GM18517 (cell line): Measurements from ENCODE around the gene SYNGR4.
A peak's percentile ranks its signal among the peaks of the same experiment; 100 is the strongest.

Experiments
- ATAC-seq: cut with Tn5 transposase; IDR thresholded peaks from one replicate; pipeline ENCODE4 v1.9.1; 2021; ENCODE audit warnings: mild to moderate bottlenecking, moderate library complexity; ENCODE audit not compliant: unreplicated experiment

Gene SYNGR4

DNA sequence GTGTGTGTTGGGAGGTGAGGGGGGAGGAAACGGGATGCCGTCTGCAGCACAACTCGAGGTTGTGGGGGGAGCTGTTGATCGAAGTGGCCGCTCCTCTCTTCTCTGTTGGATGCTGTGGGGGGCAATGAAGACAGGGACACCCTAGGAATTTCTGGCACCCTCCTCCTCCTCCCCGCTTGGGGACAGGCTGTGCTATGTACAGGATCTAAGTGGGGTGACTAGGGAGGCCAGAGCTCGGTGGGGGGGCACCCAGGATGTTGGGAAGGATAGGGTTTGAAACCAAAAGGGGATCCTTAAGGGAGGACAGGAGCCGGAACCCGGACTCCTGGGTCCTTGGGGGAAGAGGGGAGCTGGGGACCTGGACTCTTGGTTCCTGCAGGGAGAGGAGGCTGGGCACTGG lies 31.3 kb downstream of the SYNGR4 start:
- ATAC-seq: no peak

DNA sequence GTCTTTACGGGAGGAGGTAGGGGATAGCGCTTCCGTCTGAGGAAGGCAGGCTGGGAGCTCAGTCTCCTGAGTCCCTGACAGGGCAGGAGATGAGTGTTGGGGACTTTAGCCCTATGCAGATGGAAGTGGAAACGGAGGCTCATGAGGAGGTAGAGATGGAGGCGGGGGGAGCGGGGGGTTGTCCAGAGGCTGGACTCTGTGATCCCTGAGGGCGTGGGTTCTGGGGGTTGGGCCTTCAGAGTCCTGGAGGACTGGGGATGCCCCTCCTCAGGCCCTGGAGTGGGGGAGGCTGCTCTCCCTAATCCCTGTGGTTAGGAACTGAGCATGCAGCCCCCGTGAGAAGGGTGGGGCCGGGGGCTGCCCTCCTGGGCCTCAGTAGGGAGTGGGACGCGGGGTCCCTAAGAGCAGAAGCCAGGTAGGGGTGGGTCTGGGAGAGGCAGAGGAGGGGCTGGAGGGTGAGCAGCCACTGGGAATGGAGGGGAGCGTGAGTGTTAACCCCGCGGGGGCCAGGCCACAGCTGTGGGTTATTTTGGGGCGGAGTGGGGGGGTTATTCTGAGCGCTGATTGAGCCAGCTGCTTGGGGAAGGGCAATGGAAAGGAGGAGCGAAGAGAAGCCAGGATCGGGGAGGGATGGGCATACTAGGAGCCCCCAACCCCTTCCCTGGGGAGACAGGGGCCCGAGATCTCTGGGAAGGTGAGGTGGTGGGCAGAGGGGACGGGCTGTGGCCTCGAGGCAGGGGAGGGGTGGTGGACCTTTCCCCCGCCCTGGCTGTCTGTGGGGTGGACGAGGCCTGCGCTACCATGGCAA lies 32.1 kb downstream of the SYNGR4 start:
- ATAC-seq: no peak

DNA sequence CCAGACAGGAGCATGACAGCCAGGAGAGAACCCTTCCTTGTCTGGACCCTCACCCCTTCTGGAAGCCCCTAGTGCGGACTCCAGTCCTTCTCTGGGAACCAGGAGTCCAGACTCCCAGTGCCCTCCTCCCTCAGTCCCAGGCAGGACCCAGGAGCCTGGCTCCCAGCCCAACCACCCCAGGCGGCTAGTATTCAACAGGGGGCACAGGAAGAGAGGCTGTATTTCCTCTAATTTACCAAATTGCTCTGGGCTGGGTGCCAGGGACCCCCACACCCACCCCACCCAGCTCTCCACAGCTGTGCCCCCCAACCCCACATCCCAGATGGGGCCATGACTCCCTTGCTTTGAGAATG lies 32.6 kb downstream of the SYNGR4 start:
- no peak for ATAC-seq

DNA sequence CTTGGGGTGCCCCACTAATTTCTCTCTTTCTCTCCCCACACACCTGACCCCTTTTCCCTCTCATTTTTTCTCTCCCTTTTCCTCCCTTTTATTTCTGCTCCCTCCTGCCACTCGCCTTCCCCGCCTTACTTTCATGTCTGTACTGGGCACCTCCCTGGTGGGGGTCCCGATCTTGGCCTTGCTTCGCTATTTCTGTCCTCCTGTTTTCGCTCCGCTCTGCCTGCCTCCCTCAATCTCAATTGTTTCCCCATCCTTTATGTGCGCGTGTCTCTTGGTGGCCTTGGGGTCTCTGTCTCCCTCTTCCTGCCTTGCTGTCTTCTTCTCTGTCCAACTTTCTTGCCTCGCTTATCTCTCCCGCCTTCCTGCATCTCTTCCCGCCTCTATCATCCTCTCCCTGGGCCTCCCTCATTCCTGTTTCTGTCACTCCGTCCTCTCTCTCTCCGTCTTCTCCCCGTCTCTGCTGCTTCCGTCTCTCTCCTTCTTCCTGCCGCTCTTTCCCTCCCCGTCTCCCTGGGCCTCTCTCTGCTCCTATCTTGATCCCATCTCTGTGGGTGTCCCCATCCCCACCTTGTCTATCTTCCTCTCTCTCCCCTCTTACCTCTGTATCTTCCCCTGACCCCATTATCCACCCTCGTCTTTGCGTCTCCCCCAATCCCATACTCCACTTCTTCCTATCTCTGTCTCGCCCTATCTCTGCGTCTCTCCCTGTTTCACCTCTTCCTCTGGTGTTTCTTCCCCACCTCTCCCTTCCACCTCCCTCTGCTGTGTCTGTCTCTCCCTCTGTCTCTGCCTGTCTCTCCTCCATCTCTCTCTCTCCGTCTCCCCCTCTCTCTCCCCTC lies 33.3 kb downstream of the SYNGR4 start:
- ATAC-seq: no peak

DNA sequence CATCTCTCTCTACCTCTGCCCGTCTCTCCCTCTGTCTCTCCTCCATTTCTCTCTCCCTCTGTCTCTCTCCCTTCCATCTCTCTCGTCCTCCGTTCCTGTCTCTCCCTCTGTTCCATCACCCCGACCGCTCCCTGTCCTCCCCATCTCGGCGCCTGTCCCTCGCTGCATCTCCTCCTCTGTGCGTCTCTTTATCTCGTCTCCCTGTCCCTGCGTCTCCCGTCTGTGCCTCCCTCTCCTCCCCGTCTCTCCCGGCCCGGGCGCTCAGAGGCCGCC lies 33.9 kb downstream of the SYNGR4 start:
- no peak for ATAC-seq

DNA sequence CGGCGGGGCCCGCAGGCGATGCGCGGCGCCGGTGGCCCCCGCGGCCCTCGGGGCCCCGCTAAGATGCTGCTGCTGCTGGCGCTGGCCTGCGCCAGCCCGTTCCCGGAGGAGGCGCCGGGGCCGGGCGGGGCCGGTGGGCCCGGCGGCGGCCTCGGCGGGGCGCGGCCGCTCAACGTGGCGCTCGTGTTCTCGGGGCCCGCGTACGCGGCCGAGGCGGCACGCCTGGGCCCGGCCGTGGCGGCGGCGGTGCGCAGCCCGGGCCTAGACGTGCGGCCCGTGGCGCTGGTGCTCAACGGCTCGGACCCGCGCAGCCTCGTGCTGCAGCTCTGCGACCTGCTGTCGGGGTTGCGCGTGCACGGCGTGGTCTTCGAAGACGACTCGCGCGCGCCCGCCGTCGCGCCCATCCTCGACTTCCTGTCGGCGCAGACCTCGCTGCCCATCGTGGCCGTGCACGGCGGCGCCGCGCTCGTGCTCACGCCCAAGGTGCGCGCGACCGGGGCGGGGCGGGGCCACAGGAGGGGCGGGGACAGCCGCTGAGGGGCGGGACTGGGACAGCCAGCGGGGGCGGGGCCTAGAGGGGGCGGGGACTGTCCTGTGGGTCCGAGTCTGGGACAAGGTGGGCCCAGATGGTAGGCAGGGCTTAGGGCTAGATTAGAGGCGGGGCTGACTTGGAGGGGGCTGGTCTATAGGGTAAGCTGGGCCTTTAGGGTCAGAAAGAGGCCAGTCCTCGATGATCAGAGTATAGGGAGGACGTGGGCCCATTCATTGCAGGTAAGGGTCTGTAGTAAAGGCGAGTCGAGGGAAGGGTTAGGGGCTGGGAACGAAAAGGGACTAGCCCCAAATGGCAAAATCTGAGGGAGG lies 34.4 kb downstream of the SYNGR4 start:
- peak; percentile 47 for ATAC-seq

DNA sequence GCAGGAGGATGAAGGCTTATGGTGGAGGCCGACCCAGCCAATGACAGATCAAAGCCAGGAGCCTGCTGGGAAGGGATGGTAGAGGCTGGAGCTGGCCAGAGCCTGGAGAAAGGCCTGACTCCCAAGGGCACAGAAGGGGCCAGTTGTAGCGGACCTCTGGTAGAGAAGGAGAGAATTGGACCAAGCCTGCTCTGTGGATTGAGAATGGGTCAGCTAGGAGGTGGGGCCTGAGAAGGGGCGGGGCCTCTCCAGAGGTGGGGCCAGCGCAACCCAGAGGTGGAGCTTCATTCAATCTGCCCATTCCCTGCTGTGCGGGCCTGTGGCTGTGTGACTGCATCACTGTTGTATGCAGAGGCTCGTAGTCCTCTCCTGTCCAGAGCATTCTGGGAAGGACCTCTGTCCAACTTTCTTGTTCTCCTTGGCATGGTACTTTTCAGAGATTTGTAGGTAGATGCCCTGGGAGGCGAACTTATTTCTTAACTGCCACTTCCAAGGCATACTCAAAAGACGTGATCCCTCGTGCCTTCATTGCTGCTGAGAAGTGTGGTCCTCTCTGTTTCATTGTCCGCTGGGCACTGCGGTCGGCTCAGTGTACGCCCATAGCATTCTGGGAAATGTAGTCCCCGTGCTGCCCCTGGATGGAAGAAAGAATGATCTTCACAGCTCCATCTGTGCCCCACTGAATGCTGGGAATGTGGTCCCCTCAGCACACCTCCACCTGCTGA lies 36.0 kb downstream of the SYNGR4 start:
- no peak for ATAC-seq

DNA sequence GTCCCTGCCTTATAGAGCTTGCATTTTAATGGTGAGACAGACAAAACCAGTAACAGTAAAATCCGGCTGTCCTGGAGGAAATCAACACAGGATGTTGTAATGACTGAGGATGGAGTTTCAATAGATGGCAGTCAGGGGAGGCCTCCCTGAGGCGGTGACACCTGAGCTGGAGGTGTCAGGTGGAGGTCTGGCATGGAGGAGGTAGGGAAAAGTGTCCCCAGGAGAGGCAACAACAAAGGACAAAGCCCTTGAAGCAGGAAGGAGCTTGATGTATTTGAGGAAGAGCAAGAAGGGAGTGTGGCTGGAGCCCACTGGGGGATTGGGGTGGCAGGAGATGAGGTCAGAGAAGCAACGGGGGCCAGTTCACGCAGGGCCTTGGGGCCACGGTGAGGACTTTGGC lies 37.1 kb downstream of the SYNGR4 start:
- no peak for ATAC-seq

DNA sequence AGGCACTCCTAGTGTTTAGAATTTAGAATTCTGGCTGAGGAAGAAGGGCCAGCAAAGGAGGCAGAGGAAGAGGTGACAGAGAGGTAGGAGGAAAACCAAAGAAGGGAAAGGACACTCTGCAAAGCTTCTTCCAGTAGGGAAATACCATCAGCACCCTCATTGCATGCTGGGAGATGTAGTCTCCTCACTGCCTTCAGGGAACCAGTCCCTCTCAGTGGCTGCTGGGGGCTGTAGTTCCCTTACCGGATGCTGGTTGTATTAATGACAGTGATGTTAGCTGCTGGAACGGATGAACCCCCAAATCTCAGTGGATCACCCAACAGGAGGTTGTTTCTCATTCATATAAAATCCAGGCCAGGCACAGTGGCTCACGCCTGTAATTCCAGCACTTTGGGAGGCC lies 39.4 kb downstream of the SYNGR4 start:
- no peak for ATAC-seq

DNA sequence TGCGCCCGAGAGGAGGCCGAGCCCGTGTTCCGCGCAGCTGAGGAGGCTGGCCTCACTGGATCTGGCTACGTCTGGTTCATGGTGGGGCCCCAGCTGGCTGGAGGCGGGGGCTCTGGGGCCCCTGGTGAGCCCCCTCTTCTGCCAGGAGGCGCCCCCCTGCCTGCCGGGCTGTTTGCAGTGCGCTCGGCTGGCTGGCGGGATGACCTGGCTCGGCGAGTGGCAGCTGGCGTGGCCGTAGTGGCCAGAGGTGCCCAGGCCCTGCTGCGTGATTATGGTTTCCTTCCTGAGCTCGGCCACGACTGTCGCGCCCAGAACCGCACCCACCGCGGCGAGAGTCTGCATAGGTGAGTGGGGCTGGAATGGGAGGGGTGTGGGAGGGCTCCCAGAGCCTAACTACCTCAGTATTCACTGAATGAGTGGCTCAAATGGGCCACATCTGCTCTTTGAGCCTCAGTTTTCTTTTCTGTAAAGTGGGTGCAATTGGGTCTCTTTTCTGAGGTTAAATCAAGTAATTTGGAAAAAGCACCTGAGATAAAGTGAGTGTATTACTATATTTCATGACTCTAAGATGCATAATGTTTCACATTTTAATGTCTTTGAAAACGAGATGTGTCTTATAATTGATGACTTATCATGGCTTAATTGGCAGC lies 41.0 kb downstream of the SYNGR4 start:
- no peak for ATAC-seq

DNA sequence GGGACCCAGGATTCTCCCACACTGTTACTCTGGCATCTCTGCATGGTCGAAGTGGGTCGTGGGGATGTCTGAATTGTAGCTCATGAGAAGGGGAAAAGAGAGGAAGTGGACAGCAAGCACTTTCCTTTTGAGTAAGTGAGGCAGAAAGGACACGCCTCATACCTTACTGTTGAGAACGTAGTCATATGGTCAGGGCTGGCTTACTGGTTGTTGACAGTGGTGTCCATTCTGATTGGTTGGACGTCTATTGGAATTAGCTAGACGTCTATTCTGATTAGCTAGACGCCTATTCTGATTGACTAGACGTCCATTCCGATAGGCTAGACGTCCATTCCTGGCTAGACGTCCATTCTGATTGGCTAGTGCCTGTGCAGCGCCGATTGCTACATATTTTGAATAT lies 41.7 kb downstream of the SYNGR4 start:
- no peak for ATAC-seq

DNA sequence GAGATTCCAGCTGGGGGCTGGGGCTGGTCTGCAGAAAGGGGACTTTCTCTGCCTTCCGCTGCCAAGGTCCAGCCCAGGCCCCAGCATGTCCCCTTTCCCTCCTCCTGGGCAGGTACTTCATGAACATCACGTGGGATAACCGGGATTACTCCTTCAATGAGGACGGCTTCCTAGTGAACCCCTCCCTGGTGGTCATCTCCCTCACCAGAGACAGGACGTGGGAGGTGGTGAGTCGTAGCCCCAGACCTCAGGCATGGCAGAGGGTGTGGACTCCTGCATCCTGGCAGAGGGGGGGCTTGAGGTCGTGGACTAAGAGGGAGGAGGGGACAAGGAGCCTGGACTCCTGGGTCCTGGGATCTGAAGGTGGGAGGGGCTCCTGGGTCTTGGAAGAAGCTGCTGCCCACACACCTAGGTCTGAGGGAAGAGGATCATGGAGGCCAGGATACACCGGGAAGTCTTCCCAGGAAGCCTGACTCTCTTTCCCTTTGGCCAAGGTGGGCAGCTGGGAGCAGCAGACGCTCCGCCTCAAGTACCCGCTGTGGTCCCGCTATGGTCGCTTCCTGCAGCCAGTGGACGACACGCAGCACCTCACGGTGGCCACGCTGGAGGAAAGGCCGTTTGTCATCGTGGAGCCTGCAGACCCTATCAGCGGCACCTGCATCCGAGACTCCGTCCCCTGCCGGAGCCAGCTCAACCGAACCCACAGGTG lies 49.9 kb downstream of the SYNGR4 start:
- no peak for ATAC-seq

DNA sequence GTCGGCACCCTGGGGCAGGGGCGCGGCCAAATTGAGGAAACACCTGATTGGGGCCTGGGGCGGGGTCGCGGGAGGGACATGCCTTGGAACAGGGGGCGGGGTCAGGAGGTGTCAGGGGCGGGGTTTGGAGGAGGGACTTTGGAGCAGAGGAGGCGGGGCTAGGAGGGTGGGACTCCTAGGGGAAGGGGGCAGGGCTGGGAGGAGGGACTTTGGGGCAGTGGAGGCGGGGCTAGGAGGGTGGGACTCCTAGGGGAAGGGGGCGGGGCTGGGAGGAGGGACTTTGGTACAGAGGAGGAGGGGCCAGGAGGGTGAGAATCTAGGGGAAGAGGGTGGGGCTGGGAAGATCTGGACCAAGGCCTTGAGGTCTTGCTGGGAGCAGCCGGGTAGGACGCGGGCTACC lies 51.2 kb downstream of the SYNGR4 start:
- ATAC-seq: no peak

DNA sequence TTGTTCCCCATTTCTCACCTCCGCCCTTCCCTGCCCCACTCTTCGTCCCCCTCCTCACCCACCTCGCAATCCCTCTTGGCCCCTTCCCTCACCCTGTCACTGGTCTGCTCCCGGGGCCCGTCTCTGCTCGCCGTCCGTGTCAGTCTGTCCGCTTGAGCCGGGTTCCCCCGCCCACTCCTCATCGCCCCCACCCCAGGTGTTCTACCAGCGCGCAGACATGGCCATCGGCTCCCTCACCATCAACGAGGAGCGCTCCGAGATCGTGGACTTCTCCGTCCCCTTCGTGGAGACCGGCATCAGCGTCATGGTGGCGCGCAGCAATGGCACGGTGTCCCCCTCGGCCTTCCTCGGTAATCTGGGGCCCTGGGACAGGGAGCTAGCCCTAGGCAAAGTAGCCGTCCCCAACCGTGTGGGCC lies 51.6 kb downstream of the SYNGR4 start:
- no peak for ATAC-seq

DNA sequence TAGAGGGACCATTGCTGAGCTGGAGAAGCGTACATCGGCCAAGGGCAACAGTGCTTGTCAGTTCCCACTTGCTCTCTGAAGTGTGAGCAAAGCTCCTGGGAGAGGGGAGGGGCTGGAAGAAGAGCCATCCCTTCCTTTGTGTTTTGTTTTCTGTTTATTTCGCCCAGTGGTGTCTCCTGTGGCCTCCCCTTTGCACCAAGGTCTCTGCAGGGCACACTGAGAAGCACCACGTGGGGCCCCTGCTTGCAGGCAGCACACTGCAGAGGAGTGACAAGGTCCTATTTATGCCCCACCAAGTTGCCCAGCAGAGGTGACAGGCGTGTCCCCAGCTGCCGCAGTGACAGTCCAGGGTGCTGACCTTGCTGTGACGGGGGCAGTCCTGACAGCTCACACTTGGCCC lies 53.3 kb downstream of the SYNGR4 start:
- no peak for ATAC-seq

DNA sequence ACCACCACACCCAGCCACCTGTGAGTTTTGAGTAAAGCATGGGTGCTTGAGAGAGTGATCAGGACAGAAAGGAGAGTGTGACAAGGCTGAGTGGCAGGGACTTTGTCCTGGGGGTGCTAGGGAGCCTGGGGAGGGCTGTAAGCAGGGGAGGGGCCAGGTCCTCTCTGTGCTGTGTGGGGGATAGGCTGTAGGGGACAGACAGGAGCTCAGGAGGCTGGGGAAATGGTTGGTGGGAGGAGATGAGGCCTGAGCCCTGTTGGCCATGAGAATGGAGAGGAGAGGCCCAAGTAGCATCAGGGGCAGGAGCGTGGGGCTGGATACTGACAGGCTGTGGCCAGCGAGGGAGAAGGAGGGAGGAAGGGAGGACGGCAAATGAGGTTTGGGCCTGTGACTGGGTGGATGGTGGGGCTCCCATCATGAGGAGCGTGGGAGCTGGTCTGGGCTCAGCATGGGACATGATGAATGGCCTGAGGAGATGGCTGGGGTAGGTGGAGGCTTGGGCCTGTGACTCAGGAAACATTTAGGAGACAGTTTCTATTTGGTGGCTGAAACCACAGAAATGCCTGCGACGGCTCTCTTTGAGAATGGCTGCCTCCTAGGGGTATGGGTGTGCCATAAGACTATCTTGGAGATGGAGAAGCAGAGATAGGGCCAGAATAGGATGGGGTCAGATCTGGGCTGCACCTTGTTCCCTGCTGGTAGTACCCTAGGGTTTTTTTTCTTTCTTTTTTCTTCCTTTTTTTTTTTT lies 54.3 kb downstream of the SYNGR4 start:
- ATAC-seq: no peak

DNA sequence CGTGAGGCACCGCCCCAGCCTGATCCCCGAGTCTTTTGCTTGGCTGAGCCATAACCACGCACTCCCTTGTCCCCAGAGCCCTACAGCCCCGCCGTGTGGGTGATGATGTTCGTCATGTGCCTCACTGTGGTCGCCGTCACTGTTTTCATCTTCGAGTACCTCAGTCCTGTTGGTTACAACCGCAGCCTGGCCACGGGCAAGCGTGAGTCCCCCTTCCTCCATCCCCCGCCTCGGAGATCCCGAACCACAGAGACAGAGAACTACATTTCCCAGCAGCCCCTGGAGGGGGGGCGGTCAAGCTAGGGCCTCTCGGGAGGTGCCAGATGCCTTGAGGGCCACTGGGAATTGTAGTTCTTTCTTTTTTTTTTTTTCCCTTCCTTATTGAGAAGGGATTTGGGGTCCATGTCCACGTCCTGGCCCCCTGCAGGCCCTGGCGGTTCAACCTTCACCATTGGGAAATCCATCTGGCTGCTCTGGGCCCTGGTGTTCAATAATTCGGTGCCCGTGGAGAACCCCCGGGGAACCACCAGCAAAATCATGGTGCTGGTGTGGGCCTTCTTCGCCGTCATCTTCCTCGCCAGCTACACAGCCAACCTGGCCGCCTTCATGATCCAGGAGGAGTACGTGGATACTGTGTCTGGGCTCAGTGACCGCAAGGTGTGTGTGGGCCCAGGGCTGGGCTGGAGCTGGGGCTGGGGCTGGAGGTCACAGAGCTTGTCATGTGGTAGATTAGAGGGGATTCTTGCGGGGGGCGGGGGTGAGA lies 55.2 kb downstream of the SYNGR4 start:
- ATAC-seq: peak; percentile 61

DNA sequence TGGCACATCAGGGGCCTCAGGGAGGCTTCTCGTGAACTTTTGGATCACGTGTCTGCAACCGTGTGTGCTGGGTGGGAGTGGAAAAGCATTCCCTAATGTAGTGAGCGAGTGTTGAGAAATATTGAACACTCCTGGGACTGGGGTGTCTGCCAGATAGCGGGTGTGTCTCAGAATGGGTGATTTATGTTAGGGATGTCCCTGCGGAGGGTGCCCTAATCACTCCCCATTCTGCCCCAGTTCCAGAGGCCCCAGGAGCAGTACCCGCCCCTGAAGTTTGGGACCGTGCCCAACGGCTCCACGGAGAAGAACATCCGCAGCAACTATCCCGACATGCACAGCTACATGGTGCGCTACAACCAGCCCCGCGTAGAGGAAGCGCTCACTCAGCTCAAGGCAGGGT lies 57.4 kb downstream of the SYNGR4 start:
- ATAC-seq: no peak
